Stimulated activated CD8-positive, alpha-beta memory T cell treated with anti-CD3 and anti-CD28 coated beads, Interleukin-15, amount 100 ng/mL, for 24 hours (primary cell): Measurements from ENCODE around the gene AHI1.
A peak's percentile ranks its signal among the peaks of the same experiment; 100 is the strongest.

Experiments used
- DNase-seq: peaks from one replicate; pipeline ENCODE4 v3.0.0-alpha.2; 2020; ENCODE audit warnings: low read depth

The AHI1 gene

DNA sequence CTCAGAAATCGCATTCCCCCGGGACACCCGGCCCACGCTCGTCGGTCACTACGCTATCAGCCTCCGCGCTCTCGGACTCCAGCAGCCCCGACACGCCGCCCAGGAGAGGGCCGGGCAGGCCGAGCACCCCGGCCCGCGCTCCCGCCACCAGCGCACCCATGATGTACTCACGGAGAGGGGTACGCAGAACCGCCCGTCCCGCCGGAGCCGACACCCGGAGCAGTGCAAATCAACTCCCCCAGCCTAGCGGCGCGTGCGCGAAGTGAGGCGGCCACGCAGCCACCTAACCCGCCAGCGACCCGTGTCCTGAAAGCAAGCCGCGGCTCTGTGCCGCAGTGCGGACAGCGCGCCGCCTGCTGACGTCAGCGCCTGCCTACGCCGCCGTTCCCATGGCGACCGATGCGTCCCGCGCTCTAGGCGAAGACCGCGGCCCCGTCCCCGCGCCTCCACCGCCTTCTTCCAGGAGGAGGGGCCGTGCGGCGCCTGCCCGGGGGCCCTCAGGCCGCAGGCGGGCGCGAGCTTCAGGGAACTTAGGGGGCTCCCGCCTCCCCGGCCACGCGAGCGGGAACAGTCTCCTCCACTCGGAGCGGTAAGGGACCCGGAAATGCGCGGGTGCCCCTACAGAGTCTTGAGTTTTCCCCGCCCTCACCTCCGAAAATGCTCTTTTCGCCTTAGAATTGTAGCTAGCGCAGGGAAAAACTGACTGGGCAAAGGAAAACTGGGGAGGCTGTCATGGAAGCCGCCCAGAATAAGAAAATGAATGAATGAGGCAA, at the start of gene AHI1:
Gene AHI1, minus strand, starts transcription at position 329 of the 773 bp plus-strand sequence. CDS start 5,503 bp downstream, outside the sequence.
- peak; percentile 88 for DNase-seq

DNA sequence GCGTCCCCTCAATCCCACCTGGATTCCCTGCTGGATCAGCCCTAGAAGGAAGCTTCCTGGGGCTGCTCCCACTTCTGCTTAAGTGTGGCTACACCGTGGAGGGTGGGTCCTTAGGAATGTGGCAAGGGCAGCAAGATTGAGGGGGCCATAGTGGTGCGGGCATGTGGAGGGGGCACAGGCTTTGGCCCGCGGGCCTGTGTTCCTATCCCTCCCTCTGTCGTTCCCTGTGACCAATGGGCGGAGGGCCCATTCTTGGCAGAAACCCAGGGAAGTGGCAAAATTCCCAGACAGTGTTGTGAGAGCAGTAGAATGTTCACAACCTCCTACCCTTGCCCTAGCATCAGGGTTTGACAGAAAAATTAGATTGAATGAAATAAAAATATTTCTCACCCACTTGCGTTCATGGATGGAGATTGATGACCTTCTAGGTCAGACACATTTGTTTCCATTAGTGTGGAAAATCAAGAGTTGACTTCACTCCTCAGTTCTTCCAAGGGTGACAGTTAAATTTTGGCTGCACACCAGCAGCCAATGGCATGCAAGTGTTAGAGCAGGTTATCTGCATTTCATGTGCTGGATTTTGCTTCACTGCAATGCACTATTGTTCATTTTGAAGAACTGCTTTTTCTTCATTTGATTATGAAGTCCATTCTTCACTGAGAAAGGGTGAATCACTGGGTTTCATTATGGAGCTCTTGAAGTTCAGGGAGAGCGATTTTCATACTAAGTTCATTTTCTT, 49.3 kb upstream of the AHI1 start:
- no peak for DNase-seq

DNA sequence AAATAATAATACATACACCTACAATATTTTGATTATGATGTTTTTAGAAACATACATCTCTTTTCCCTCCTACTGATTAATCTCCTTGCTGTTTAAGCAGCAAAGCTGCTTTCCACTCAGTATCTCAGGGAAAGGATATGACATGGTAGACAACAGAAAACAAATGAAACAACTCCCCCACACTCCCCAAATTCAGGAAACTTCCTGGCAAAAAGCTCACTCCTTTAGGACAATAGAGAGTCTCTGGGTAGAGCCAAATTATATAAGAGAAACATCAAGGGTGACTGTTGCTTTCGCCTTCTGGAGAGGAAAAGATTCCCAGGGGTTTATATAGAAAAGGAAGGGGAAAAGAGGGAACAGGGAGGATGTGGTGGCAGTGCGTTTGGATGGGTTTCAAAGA, 48.7 kb upstream of the AHI1 start:
- DNase-seq = no peak

DNA sequence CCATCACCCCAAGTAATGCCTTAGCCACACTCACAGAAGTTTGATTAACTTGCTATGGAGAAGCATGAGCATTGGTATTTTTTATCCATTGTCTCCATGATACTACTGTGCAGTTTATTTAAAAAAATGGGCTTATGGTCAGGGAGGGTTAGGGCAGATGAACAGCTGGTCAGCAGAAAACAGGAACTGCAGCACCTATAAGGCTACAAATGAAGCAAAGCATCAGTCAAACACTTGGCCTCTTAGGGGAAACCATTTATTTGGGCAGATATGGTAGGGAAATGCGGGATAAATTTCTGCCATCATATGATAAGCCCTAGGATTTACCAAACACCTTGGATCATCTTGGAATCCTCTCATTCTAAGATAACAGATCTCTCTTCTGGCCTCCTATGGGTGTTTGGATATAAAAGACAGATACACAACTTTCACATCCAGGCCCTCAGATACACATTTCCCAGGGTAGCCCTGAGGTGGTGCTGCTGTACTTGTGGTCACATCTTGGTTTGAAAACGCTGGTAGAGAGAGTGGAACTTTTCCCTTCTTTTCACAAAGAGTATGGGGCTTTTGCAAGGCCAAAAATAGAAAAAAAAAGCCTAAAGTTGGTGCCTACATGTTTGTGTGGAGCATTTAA, 42.8 kb upstream of the AHI1 start:
- no peak for DNase-seq

DNA sequence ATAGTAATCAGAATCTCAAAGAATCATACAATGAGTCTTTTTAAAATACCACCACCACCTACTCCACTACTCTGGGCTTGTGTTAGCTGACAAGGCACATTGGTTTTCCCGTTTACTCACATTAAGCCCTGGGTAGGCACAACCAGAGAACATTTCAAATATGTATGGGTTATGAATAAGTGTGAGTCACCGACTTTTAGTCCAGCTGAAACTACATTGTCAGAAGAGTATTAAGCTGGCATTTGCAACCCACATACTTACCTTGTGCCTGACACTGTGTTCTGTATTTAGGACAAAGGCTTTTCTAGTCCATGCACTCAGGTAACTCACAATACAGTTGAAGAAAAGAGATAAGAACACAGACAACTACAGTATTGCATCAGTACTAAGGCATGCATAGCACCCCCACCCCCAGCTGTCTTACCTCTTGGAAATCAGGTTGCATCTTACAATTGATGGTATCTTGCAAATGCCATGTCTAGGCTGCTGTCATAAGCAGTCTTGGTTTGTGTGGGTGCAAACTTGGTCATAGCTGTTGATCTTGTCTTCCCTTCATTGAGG, 40.3 kb upstream of the AHI1 start:
- DNase-seq = no peak

- DNase-seq = no peak
These were observed 38.5 kb upstream of the AHI1 start for GRCh38 chr6:135535989-135536414.

GRCh38 chr6:135534773-135535380, 37.3 kb upstream of the AHI1 start:
- no peak for DNase-seq

- no peak for DNase-seq
These were observed 35.0 kb upstream of the AHI1 start for GRCh38 chr6:135532559-135532958.

DNA sequence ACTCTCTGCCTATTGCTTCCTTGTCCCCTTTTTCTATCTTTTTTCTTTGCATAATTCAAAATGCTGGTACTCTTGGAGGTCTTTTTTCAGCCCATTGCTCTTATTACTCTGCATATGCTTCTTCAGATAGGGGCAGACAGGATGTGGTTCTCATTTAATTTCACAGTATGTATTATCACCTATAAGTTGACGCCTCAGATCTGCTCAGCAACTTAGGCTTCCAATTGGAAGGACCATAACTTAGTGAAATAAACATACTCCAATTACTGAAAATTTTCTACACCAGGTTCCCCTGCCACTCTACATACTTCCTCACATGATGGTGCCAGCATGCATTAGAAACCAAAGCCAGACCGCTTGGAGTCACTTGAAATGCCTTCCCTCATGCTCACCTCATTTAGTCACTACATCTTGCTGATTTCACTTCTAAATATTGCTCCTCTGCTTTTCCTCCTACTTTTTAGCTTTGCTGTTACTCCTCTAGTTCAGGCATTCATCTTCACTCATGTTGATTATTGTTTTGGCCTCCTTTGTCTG, 34.5 kb upstream of the AHI1 start:
- no peak for DNase-seq

DNA sequence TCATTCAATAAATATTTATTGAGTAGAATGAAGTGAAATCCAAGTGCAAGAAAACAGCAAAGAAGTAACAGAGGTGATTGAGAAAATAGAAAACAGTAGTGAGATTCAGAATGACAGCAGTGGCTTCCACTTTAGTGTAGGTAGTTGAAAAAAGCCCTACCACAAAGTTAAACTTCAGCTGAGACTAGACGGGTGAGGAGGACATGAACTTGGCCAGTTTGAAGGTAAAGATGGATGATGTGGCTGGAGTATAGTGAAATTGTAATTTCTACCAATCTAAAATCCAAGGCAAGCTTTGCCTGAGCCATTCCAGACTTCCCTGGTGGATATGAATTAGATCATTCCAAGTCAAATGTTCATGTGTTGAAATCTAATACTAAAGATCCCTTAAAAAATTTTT, 32.6 kb upstream of the AHI1 start:
- no peak for DNase-seq

DNA sequence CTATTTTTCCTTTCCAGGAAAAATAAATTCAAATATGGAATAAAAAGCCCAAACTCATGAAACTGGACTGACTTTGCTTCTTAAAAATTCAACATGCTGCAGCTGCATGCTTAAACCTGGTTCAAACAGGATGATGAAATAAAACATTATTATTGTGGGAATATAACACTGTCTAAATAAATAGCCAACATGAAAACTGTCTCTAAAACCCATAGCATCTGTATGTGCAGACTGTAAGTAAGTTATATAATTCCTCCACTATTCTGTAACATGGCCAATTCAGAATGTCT, 30.4 kb upstream of the AHI1 start:
- DNase-seq = no peak

- no peak for DNase-seq
These were observed 29.8 kb upstream of the AHI1 start for GRCh38 chr6:135527116-135527959.

DNA sequence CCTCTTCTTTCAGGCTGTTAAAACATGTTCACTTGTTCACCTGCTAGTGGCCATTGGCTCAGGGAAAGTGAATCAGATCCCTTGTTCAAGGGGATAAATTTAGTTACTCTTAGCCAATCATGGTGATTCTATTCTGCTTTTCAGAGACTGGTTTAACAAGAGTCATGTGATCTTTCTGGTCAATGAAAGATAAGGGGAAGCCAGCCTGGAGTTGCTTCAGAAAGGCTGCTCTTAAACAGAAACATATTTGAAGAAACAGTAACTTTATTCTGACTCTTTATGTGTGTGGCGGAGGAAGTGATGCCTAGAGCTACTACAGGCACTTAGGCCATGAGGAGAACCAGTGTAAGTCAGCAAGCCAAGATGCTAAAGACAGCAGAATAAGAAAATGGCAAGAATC, 28.1 kb upstream of the AHI1 start:
- DNase-seq = no peak

- no peak for DNase-seq
These were observed 25.6 kb upstream of the AHI1 start for GRCh38 chr6:135522965-135523692.

GRCh38 chr6:135521431-135521830, 23.9 kb upstream of the AHI1 start:
- no peak for DNase-seq

DNA sequence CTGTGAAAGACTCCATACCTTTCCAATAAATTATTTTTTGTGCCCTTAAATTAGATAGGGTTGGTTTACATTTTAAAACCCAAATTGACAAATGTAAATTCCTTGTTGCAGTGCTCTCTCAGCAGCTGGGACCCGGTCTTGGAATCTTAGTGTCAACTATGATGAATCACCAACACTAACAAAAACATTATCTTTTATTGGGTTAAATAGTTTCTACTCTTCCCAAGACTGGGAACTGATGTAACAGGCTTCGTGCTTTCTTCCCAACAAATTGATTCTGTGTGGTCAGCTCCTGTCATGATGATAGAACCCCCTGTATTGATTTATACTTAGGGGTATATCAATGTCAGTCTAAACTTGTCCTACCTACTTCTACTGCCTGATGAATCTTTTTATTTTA, 23.2 kb upstream of the AHI1 start:
- DNase-seq = no peak

GRCh38 chr6:135519348-135519747, 21.8 kb upstream of the AHI1 start:
- no peak for DNase-seq

DNA sequence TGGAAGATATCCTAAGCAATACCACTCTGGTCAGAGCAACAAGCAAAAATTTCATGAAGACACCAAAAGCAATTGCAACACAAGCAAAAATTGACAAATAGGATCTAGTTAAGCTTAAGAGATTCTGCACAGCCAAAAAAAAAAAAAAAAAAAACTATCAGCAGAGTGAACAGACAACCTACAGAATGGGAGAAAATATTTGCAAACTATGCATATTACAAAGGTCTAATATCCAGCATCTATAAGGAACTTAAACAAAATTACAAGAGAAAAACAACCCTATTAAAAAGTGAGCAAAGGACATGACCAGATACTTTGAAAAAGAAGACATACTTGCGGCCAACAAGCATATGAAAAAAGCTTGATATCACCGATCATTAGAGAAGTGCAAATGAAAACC, 20.0 kb upstream of the AHI1 start:
- no peak for DNase-seq

DNA sequence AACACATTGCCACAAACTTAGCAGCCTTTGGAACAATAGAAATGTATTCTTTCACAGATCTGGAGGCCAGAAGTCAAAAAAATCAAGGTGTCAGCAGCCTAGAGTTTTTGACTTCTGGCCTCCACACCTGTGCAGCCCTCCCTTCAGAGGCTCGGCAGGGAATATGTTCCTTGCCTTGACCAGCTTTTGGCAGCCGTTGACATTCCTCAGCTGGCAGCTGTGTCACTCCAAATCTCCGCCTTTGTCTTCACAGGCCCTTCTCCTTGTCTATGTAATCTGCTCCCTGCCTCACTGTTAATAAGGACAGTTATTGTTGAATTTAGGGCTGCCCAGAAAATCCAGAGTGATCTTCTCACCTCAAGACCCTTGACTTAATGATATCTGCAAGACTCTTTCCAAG, 17.2 kb upstream of the AHI1 start:
- no peak for DNase-seq

GRCh38 chr6:135506270-135506997, 8.9 kb upstream of the AHI1 start:
- no peak for DNase-seq
